Activated CD4-positive, CD25-positive, alpha-beta regulatory T cell treated with anti-CD3 and anti-CD28 coated beads, Interleukin-2, amount 50 U/mL, for 16 hours (primary cell): ENCODE measurements around the gene ANKRD12.
"Not testable (repeated sequence)": the region's sequence is repeated elsewhere in the genome, so short reads cannot be mapped to it uniquely, and the experiment has no call there.

Experiments used
- DNase-seq: peaks from one replicate; pipeline ENCODE4 v3.0.0-alpha.2; 2020; ENCODE audit warnings: low read depth, low spot score

ANKRD12 gene

DNA sequence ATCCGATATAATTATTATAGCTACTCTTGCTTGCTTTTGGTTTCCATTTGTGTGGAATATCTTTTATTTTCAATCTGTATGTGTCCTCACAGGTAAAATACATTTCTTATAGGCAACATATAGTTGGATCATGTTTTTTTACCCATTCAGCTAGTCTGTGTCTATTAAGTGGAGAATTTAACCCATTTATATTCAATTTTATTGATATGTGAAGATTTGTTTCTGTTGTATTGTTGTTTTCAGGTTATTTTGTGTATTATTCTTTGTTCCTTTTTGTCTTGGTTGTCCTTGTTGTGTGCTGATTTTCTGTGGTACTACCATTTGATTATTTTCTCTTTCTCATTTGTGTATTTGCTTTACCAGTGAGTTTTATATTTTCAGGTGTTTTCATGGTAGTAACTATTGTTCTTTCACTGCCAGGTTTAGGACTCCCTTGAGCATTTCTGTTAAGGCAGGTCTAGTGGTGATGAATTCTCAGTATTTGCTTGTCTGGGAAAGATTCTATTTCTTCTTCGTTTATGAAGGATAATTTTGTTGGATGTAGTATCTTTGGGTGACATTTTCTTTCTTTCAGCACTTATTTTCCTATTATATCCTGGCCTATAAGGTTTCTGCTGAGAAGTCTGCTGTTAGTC, 95.4 kb downstream of the ANKRD12 start:
- DNase-seq: no peak

DNA sequence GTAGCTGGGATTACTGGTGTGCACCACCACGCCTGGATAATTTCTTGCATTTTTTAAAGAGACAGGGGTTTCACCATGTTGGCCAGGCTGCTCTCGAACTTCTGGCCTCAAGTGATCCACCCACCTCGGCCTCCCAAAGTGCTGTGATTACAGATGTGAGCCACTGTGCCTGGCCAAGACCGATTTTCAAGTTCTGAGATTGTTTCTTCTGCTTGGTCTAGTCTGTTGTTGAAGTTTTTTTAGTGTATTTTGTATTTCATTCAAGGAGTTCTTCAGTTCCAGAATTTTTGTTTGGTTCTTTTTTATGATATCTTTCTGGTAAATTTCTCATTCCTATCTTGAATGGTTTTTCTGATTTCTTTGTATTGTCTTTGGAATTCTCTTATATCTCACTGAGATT, 96.4 kb downstream of the ANKRD12 start:
- DNase-seq: no peak

DNA sequence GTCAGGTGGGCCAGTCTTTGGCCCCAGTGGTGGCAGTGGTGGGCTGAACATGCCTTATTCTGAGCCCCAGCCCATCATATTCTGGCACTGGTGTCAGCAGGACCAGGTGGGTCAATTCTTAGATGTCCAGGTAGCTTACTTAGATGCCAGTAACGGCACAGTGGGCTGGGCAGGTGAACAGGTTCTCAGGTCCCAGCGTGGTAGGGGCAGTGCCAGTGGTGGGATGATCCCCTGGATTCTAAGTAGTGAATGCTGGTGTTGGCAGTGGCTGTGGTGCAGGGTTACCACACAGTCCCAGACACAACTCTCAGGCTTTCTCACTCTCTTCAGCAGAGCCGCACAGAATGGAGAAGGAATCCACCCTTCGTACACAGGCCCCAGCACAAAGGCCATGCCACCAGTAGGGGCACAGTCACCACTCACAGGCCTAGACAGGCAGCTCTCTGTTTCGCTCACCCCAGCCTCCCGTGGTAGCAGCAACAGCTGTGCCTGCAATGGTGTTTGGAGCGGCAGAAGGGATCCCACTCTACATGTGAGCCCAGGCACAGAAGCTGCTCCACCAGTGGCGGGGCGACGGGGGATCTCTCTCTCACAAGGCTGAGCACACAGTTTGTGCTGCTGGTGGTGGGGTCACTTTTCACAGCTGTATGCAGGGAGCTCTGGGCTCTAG, 97.3 kb downstream of the ANKRD12 start:
- no peak for DNase-seq

DNA sequence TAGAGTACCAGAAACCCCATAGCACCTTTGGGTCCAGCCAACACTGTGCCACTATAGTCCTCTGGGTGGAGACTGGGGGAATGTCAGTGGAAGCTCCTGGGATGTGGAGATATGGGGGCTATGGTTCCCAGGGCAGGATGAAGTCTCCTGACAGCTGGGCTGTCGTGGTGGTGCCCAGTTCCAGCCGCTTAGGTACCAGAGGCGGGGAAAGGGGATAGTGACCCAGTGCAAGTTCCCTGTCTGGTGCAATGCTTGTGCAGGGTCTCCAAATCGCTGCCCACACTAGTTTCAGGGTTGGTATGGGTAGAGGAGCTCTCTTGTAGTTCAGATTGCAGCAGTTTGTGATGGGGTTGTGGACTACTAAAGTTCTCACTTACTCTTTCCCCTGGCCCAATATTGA, 97.9 kb downstream of the ANKRD12 start:
- no peak for DNase-seq

DNA sequence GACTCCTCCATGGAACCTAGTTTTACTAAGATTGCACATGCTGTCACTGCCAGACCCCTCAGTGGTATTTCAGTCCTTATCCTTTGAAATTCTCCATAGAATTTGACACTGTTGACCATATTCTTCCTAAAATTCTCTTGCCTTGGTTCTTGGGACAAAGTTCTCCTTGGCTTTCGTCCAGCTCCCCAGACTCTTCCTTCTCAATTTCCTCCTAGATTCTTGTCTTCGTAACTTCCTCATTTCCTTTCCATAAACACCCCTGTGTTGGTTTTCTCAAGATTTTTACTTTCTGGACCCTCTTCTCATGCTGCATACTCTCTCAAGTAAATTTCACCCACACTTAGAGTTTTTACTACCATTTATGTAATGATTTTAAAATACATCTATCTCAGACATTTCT, 101.4 kb downstream of the ANKRD12 start:
- DNase-seq: no peak

DNA sequence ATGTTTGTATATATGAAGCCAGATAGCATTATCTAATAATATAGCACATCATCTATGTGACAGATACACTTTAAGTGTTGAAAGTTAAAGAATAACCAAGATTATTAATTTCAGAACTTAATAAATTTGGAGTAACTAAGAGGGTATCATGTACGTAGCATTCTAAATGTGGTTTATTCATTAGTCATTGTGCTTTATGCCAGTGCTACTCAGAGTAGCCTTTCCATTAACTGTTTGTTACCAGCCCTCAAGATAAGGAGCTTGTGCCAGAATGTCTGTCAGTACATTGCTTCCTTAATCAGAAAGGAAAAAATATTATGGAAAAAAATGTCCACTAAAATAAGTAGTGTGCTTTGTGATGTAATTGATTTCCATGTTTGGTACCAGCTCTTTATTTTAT, 103.1 kb downstream of the ANKRD12 start:
- DNase-seq: no peak

DNA sequence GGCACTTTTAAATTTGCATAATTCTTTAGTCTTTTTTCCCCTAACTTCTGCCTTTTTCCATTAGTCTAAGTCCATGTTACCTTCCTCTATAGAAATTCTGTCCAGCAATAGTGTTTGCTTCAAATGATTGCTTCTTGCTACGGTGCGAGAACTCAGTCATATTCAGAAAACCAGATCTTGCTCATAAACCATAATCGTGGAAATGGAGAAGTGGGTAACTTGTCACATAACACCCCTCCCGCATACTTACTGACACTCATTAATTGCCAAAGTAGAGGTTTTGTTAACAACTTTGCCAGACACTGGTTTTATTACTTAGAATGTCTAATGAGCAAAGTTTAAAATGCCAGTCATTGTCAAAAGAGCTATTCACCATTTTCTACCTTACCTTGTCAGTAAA, 103.7 kb downstream of the ANKRD12 start:
- DNase-seq: no peak

DNA sequence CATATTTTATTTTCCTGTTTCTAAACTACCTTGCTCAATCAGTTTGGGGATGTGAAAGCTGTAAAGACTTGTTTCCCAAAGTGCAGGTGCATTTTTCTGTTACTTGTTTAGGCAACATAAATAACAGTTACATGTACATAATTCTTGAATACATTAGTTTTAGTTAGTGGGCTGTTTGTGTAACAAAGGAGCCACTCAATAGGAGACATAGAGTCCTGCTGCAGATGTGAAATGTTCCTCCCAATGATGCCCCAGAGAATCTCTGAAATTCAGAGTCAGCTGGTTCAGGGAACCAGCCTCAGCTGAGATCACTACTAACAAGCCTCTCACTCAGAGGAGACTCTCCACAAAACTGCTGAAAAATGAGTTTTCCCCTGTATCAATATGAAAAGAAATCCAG, 106.4 kb downstream of the ANKRD12 start:
- no peak for DNase-seq

DNA sequence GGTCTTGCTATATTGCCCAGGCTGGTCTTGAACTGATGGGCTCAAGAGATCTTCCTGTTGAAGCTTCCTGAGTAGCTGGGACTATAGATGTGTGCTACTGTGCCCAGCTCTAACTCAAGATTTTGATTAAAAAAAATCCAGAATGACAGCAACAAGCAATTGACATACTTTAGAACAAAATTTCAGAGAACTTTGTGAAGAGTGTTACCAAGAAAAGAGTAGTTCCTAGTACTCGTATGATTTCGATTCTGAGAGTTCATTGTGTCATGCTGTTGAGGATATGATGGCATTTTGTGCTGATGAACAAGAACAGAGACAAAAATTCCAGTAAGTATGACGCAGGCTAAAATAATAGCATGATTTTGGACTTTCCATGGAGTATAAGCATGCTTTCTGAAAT, 107.8 kb downstream of the ANKRD12 start:
- DNase-seq: no peak

DNA sequence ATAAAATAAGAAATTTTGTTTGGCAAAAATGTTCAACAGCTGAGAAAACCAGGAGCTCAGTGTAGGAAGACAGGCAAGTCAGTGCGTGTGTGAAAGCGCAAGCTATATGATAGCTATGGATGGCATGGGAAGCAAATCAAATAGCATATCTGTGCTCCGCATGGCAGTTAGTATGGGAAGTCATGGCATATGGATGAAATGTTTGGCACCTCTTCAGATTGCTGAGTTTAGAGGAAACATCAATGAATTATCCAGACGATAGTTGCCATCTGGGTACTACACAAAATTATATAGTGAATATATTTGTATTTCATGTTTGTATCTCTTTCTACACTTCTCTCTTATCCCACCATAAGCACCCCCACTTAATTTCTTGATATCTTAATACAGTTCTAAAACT, 112.1 kb downstream of the ANKRD12 start:
- DNase-seq: no peak

DNA sequence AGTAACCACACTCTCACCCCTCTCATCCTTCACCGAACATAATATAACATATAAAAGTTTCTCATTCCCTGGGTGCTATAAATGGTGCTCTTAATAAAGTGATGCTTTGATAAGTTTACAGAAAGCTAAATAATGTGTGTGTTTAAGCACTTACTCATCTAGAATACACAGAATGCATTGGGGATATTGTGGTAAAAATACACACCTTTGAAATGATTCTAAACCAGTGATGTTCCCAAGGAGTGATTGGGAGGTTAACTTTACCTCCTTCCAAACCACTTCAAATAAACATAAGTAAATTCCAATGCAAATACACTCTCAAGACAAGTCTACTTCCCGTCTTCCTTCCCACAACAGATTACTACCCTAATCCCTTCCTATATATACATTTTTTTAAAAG, 112.7 kb downstream of the ANKRD12 start:
- no peak for DNase-seq

DNA sequence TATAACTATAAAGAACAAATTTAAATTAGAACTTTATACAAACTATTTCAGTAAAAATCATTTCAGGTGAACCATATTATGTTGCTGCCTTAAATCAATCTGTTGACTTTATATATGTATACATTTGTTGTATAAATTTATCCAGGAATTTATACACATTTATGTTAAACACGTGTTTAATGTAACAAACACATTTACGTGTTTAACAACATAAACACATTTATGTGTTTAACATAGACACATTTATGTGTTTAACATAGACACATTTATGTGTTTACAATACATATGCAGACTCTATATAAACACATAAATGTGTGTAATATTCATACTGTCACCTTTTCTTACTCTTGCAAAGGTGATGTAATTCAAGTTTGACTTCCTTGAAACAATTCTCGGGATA, 122.6 kb downstream of the ANKRD12 start:
- no peak for DNase-seq

DNA sequence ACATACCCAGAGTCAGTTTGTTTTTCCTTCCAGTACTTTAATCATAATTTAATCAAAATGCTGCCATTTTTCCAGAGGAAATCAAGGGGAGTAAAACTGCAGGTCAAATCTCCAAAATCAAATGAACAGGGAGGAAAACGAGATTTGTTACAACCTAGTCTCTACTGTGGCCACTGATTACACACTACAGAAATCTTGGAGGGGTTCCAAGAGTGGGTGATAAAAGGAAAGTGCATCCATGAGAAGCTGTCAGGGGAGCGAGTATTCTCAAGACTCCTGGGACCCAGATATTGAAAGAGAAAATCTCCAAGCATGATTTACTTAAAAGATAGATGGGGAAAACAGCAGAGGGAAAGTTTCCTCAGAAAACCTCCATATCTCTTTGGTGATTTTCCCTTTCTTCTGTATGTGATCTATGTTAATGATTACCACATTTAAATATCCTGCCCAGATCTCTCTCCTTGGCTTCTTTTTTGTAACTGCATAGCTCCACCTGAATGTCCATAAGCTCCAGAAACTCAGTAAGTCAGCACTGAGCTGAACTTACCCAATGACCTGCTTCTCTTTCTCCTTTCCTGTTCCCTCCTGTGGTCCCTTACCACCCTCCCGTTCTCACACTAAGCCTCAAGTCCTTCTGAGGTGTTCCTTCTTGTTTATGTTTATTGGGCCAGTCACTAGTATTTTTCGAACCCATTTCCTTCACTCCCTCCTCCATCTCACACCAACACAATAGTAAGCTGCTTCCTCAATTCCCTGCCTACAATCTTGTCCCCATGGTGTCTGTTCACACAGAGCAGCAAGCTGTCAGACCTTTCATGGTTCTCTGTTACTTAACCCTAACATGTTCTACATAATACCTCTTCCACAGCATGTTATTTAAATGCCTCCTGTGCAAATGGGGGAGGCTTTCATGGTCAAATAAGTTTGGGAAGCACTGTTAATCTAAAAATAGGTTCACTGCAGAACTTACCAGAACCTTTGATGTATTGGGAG, 124.1 kb downstream of the ANKRD12 start:
- DNase-seq: no peak

DNA sequence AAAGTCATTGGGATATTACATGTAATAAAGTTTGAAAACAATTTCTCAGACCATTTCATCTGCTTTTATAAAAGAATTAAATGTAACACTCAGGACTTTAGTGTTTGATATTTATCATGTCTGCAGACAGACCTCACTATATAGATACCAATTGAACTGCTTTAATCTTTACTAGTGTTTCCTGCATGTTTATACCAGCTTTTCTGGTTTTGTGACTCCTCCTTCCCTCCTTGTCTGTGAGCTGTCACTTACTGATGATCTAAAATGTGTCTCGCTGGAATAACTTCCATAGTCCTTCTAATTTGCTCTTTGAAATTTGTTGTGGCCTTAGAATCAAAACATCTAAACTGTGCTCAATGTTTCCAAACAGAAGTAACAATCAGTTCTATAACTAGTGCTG, 126.7 kb downstream of the ANKRD12 start:
- DNase-seq: no peak

DNA sequence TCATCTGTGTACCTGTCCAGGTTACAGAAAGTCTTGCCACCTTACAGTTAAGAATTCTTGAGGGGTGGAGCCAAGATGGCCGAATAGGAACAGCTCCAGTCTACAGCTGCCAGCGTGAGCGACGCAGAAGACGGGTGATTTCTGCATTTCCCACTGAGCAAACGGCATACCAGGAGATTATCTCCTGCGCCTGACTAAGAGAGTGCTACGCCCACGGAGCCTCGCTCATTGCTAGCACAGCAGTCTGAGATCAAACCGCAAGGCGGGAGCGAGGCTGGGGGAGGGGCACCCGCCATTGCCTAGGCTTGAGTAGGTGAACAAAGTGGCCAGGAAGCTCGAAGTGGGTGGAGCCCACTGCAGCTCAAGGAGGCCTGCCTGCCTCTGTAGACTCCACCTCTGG, 128.2 kb downstream of the ANKRD12 start:
- DNase-seq: not testable (repeated sequence)

DNA sequence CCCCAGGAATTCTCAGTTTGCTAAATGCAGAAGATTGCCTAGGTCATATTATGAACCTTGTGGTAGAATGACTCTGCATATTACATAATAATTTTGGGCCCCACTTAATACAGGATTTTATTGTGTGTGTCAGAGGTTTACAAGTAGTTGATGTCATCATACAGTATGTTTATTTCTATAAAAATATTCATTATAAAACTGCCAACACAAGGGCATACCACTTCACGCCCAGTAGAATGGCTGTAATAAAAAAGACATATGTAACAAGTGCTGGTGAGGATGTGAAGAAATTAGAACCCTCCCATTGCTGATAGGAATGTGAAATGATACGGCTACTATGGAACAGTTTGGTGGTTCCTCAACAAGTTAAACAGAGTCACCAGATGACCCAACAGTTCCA, 136.6 kb downstream of the ANKRD12 start:
- no peak for DNase-seq

DNA sequence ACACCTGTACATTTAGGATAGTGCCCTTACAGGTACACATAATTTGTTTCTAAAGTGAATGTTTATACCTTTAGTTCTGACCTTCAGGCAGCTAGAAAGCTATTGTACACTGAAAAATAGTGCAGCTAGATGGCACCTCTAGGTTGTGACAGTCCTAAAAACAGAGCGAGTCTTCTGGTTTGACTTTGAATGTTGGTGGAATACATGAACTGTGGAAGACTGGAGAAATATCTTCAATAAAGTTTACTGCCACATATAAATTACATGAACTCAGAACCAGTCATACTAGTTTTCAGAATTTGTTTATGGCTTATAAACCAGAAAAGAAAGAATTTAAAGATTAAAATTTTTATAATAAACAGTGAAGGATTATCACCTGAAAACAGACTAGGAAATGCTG, 139.3 kb downstream of the ANKRD12 start:
- DNase-seq: no peak

DNA sequence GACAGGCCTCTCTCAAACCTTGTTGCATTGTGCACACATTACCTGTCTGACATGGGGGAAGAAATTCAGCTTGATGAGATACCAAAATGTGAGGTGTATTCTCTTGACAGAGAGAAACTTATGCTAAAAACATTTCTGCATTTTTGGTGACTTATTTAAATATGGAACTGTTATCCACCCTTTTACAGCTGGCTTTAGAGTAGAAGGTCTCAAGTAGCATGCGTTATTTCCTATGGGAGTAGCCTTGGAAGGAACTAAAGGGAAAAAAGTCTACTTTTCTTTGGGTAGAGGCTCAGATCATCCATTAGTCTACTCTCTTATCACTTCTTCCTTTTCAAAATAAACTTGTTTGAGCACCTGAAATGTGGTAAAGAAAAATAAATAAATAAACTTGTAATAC, 141.4 kb downstream of the ANKRD12 start:
- no peak for DNase-seq

DNA sequence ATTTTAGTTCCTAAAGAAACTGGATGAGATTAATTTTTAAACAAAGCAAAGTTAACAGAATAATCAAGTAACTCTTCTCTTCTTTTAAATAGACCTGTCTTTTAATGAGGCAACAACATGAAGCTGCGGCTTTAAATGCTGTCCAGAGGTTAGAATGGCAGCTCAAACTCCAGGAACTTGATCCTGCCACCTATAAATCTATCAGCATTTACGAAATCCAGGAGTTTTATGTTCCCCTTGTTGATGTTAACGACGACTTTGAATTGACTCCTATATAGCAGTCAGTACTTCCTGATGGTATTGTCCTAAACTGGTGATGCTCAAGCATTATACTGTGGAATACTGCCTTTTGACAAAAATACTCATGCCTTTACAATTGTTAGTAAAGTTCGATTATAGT, 144.3 kb downstream of the ANKRD12 start:
- DNase-seq: no peak

DNA sequence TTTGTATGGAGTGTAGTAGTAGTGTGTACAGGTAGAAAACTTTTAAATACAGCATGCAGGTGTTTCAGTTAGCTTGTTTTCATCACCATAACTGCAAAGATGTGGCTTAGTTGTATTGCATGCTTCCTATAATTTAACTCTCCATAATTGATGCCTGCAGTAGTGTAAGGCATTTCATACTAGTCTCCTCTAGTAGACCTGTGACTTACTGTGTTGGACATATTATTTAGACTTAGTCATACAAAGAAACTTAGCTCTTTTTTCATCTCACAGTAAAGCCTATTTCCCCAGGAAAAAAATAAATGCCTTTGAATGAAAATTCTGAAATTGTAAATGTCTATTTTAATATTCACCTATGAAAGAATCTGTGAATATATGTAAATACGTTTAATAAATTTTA, 145.2 kb downstream of the ANKRD12 start:
- no peak for DNase-seq

DNA sequence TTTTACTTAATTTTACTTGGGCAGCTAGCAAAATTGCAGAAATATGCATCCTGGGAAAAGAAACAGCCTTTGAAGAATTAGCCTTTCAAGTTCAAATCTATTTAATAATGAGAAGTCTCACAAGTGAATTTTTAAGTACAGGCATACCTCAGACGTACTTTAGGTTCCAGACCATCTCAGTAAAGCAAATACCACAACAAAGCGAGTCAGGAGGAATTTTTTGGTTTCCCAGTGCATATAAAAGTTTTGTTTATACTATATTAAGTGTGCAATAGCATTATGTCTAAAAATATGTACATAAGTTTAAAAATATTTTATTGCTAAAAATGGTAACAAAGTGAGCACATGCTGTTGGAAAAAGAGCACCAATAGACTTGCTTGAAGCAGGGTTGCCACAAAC, 147.2 kb downstream of the ANKRD12 start:
- DNase-seq: no peak

DNA sequence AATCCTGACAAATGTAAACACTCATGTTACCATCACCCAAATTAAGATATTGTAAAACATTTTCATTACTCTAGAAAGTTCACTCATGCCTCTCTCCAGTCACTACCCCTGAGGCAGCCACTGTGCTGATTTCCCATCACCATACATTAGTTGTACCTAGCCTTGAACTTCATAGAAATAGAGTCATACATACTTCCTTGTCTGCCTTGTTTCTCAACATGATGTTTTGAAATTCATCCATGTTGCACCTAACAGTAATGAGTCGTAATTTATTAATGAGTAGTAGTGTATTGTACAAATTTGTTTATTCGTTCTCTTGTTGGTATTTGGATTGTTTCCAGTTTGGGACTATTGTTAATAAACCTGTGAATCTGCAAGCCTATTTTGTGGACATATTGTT, 149.0 kb downstream of the ANKRD12 start:
- DNase-seq: no peak

DNA sequence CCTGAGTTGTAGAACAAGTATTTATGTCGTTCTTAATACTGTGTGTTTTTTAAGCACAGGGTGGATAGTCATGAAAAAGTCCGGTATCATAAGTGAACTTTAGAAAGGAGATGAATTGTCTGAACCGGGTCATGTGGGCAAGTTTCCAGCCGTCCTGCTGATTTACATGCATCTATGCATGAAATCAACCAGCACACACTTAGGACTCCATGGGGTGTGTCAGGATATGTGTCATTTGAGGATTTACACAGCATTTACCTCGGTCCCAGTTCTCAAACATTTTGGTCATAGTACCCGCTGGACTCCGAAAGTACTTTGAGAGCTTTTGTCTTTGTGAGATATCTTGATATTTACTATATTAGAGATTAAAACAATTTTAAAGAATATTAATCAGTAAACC, 150.5 kb downstream of the ANKRD12 start:
- DNase-seq: no peak
